GM12878 (cell line): ENCODE measurements around the gene UBQLN1. TPM values are rescaled to one million over a fixed set of nuclear protein-coding genes. Genes with fewer than 3 reads are reported as not detected.
A peak's percentile ranks its signal among the peaks of the same experiment; 100 is the strongest.

Source experiments
- ATAC-seq: fragments of 200-7000 bp; cut with Tn5 transposase; 3 replicates; pipeline ENCODE4 v1.9.1; 2020; ENCODE audit warnings: mild to moderate bottlenecking, moderate library complexity
- BruUV-seq: library from RNA; stranded (reverse); fragments of 400-500 nt; replicated peaks from 2 replicates; lab custom pipeline; 2021; lab: Mats Ljungman, UMichigan
- CTCF ChIA-PET: fragments of 300-600 bp; sonication (Branson Sonifier 250); formaldehyde crosslinking; extraction: SDS; loops from one replicate; lab custom pipeline; 2021; ENCODE audit warnings: inconsistent platforms; lab: Yijun Ruan, JAX
- POLR2A ChIA-PET: fragments of 350-600 bp; formaldehyde crosslinking; extraction: SDS; loops from one replicate; lab custom pipeline; 2021; ENCODE audit warnings: inconsistent platforms; lab: Charles Lee
- RAD21 ChIA-PET: fragments of 300-600 bp; sonication (Branson Sonifier 250); formaldehyde crosslinking; loops from one replicate; lab custom pipeline; 2023; ENCODE audit warnings: antibody characterized with exemption; ENCODE audit not compliant: unreplicated experiment; lab: Charles Lee
- SMC1A ChIA-PET: fragments of 300-600 bp; sonication (Branson Sonifier 250); formaldehyde crosslinking; loops from one replicate; lab custom pipeline; 2023; ENCODE audit not compliant: unreplicated experiment, uncharacterized antibody; lab: Charles Lee
- DNase-seq: peaks from one replicate; pipeline ENCODE4 v3.0.0-alpha.2; 2011; ENCODE audit warnings: low read depth, low spot score
- FAIRE-seq: peaks from 3 replicates; lab custom pipeline; 2011; peaks lifted over from hg19 to GRCh38; lab: Jason Lieb, UNC
- H2AFZ ChIP-seq: 2 replicates; pipeline ENCODE4 v1.6.0; 2011; ENCODE audit warnings: low read depth, low read length, control low read depth; ENCODE audit not compliant: control insufficient read depth
- H3K27ac ChIP-seq: 2 replicates; pipeline ENCODE4 v1.5.1; 2011; ENCODE audit warnings: control low read depth; ENCODE audit not compliant: control insufficient read depth, insufficient read depth
- H3K27me3 ChIP-seq, 2 experiments: replicated peaks in 1 of 2; 2 replicates each; pipeline versions ENCODE4 v1.6.0 to v1.6.1; 2011; ENCODE audit warnings: low read length in 1 of 2; ENCODE audit not compliant: control insufficient read depth in 2 of 2, insufficient read depth in 2 of 2
- H3K36me3 ChIP-seq, 2 experiments: 2 replicates each; pipeline ENCODE4 v1.5.1; 2011; ENCODE audit warnings: low read length in 1 of 2; ENCODE audit not compliant: control insufficient read depth in 2 of 2, insufficient read depth in 2 of 2
- H3K4me1 ChIP-seq: 2 replicates; pipeline ENCODE4 v1.6.1; 2011; ENCODE audit warnings: mild to moderate bottlenecking, low read length, moderate library complexity, mixed read lengths; ENCODE audit not compliant: control insufficient read depth, insufficient read depth
- H3K4me2 ChIP-seq: 2 replicates; pipeline ENCODE4 v1.6.0; 2011; ENCODE audit warnings: control low read depth; ENCODE audit not compliant: control insufficient read depth, insufficient read depth
- H3K4me3 ChIP-seq: fragments of 200-600 bp; sonication (generic); 2 replicates; pipeline ENCODE4 v1.5.1; 2016
- H3K79me2 ChIP-seq: 2 replicates; pipeline ENCODE4 v1.6.0; 2011; ENCODE audit warnings: low read length; ENCODE audit not compliant: control insufficient read depth, insufficient read depth
- H3K9ac ChIP-seq: 2 replicates; pipeline ENCODE4 v1.8.0; 2011; ENCODE audit warnings: low read length, control low read depth, mixed read lengths; ENCODE audit not compliant: control insufficient read depth, insufficient read depth
- H3K9me3 ChIP-seq: replicated peaks from 3 replicates; pipeline ENCODE4 v1.5.1; 2011; ENCODE audit warnings: mild to moderate bottlenecking, low read length; ENCODE audit not compliant: control insufficient read depth, insufficient read depth
- H4K20me1 ChIP-seq: 2 replicates; pipeline ENCODE4 v1.6.0; 2011; ENCODE audit not compliant: control insufficient read depth, insufficient read depth
- BACH1 ChIP-seq: fragments of 450-650 bp; IDR thresholded peaks from 2 replicates; pipeline ENCODE4 v1.6.1; 2017; ENCODE audit warnings: mild to moderate bottlenecking, borderline replicate concordance
- BHLHE40 ChIP-seq, 2 experiments: fragments of 450-650 bp in 1 of 2; IDR thresholded peaks; 2 replicates each; pipeline ENCODE4 v1.6.1; 2011 to 2017; ENCODE audit warnings: low read depth in 2 of 2, borderline replicate concordance in 1 of 2, improper control_type of control experiment in 1 of 2, low read length in 1 of 2, mild to moderate bottlenecking in 1 of 2
- CHD2 ChIP-seq: IDR thresholded peaks from 2 replicates; pipeline ENCODE4 v1.6.1; 2011; ENCODE audit warnings: low read depth, low read length, improper control_type of control experiment, borderline replicate concordance
- HCFC1 ChIP-seq: fragments of 150-350 bp; IDR thresholded peaks from 2 replicates; pipeline ENCODE4 v1.6.1; 2014; ENCODE audit warnings: low read length
- HDAC2 ChIP-seq: fragments of 200-600 bp; sonication (generic); IDR thresholded peaks from 2 replicates; pipeline ENCODE4 v1.6.1; 2017
- HDGF ChIP-seq: fragments of 450-650 bp; IDR thresholded peaks from 2 replicates; pipeline ENCODE4 v1.6.1; 2016; ENCODE audit warnings: antibody characterized with exemption
- IKZF1 ChIP-seq: fragments of 450-650 bp; conservative IDR thresholded peaks from 2 replicates; pipeline ENCODE4 v1.6.1; 2017; ENCODE audit warnings: antibody characterized with exemption, mild to moderate bottlenecking
- JUNB ChIP-seq: IDR thresholded peaks from 2 replicates; pipeline ENCODE4 v1.6.1; 2016; ENCODE audit warnings: antibody characterized with exemption, mild to moderate bottlenecking
- MXI1 ChIP-seq: fragments of 150-350 bp; IDR thresholded peaks from 2 replicates; pipeline ENCODE4 v1.6.1; 2011; ENCODE audit warnings: low read depth, mild to moderate bottlenecking, inconsistent platforms, low read length, improper control_type of control experiment
- MYC ChIP-seq: IDR thresholded peaks from 2 replicates; pipeline ENCODE4 v1.6.1; 2011; ENCODE audit warnings: mild to moderate bottlenecking, low read length, moderate library complexity, inconsistent platforms; ENCODE audit not compliant: insufficient read depth, insufficient replicate concordance, insufficient read length, severe bottlenecking
- RUNX3 ChIP-seq: IDR thresholded peaks from 2 replicates; pipeline ENCODE4 v1.6.1; 2012; ENCODE audit warnings: low read length, inconsistent platforms
- SMAD1 ChIP-seq: fragments of 450-650 bp; IDR thresholded peaks from 2 replicates; pipeline ENCODE4 v1.6.1; 2018; ENCODE audit warnings: mild to moderate bottlenecking, low read depth; ENCODE audit not compliant: partially characterized antibody
- SMARCA5 ChIP-seq: fragments of 450-650 bp; IDR thresholded peaks from 2 replicates; pipeline ENCODE4 v1.6.1; 2017; ENCODE audit warnings: mild to moderate bottlenecking
- SPI1 ChIP-seq: IDR thresholded peaks from 2 replicates; pipeline ENCODE4 v1.6.1; 2011; ENCODE audit warnings: low read depth, mild to moderate bottlenecking, low read length, moderate library complexity, borderline replicate concordance; ENCODE audit not compliant: insufficient read depth
- WGBS: methylation state at CpG from one replicate; pipeline ENCODE4 v1.1.6; 2016; ENCODE audit warnings: low lambda C conversion rate; ENCODE audit not compliant: insufficient replicate concordance, insufficient coverage; ENCODE audit errors: missing lambda C conversion rate; 5-methylcytosine and 5-hydroxymethylcytosine counted together
- in situ Hi-C: fragments of 300-500 bp; cut with MboI; formaldehyde crosslinking; loops from 9 replicates; pipeline ENCODE4 v1.14.3; 2018; ENCODE audit warnings: mixed read lengths
- intact Hi-C: fragments of 100-400 bp; cut with micrococcal nuclease; formaldehyde crosslinking; loops from one replicate; pipeline ENCODE4 v1.14.2; 2022; ENCODE audit not compliant: unreplicated experiment
- polyA plus RNA-seq, 11 experiments: library from polyadenylated mRNA; depleted of rRNA in 4 of 11; unstranded in 6 of 11; stranded (reverse) in 5 of 11; fragments of >200 nt; fragmentation: Nextera tagmentation in 4 of 11; fragmentation: Illumina TruSeq in 1 of 11; extraction: Ambion mirVana in 4 of 11; extraction: Trizol in 1 of 11; gene quantifications; 1 replicate in 1 of 11; 2 replicates in 10 of 11; pipeline versions ENCODE4 v1.2.1 to v1.2.3, GENCODE V29; 2011 to 2016; ENCODE audit warnings: inconsistent platforms in 2 of 11, missing spikeins in 2 of 11, low read depth in 1 of 11
- total RNA-seq, 4 experiments: library from RNA; depleted of rRNA in 3 of 4; stranded (reverse); fragments of >200 nt in 3 of 4; fragmentation: Illumina TruSeq in 1 of 4; extraction: Trizol in 1 of 4; gene quantifications; 2 replicates each; pipeline versions ENCODE4 v1.2.1 to v1.2.3, GENCODE V29; 2013 to 2021
- TF ChIP-seq, protein P1 (sequence below): fragments of 450-650 bp; IDR thresholded peaks from 2 replicates; pipeline ENCODE4 v1.6.1; 2016; ENCODE audit warnings: mild to moderate bottlenecking
- TF ChIP-seq, protein P2 (sequence below): fragments of 450-650 bp; IDR thresholded peaks from 2 replicates; pipeline ENCODE4 v1.6.1; 2016; ENCODE audit warnings: mild to moderate bottlenecking

Gene UBQLN1
- total and polyA plus RNA-seq, 10 of the 15 experiments (the other 5 are each of a cell fraction or from before 2014, with no cell fraction given), result 12.4 to 118 (median 66.1) TPM

DNA sequence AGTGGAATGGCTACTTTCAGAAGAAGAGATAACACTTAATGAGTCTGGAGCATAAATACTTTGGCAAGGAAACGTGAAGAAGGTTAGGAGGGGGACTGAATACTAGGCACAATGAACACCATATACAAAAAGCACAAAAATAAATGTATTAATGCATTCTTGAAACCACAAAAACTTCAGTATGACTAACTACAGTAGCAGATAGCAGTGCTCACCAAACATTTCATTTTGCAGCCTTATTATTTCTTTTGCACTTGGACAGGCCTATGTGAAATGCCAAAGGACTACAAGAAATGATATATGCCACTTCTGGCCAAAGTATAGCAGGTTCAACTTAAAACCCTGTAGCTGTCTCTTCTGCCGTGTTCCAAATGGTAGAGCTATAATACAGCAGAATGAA is 26.3 kb downstream of the UBQLN1 start:
- no peak for DNase-seq
- TF ChIP-seq RUNX3 (peak; percentile 65), BHLHE40 (IDR thresholded peaks at IDR 0.05; ENCODE audit: borderline replicate concordance in 1 of 2, low read depth in 2 of 2, low read length in 1 of 2) (no peak), CHD2 (no peak), MYC (no peak), SMAD1 (no peak), JUNB (peak; percentile 26; the same call in 1 of the 2 replicates)
- H3K4me3 ChIP-seq, result no peak overlapping the region
- no peak overlapping the region for H3K9ac ChIP-seq
- CTCF ChIA-PET, result no interaction called here
- peaks cover 48% of the 10 kb centered on the region for H3K79me2 ChIP-seq
- no peaks in the 10 kb centered on the region; the same call in 1 of the 2 replicates for H4K20me1 ChIP-seq
- H3K9me3 ChIP-seq, result no peaks in the 10 kb centered on the region
- RAD21 ChIA-PET, result no interaction called here
- POLR2A ChIA-PET, result no interaction called here
- no peak overlapping the region for H3K4me2 ChIP-seq
- peaks cover 9 to 39% of the 10 kb centered on the region in 2 experiments for H3K36me3 ChIP-seq
- H3K27ac ChIP-seq, result no peak overlapping the region
- no peak for FAIRE-seq
- H3K27me3 ChIP-seq, result no peaks in the 10 kb centered on the region
- intact Hi-C loops, result no loop called here
- ATAC-seq, result peak; percentile 50
- 64% methylated on average over 2 of the region's 2 CpGs for WGBS
- in situ Hi-C loops, result no loop called here
- H3K4me1 ChIP-seq, result no peaks in the 10 kb centered on the region
- H2AFZ ChIP-seq, result no peak overlapping the region
- no TSS peak for BruUV-seq
- SMC1A ChIA-PET, result interaction anchor here (0.8 to 1.6 kb wide), 3 partner anchors 10 to 23 kb away, joined by 3 to 7 read pairs (median 4); no protein-coding TSS in a partner anchor

DNA sequence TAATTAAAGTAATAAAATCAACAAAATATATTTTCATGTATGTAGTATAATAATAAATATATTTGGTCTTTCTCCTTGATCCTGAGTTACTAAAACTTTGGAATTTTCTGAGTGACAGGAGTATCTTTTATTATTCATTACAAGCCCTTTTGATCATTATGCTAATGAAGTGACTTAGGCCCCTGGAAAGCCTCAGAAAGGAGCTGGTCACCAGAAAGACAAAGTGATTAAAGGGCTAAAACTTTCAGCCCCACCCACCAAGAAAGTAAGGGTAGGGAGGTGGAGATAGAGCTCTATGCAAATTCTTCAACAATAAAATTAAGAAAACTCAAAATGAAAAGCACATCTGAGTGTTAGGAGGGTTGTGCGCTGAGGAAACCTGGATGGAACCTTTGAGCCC is 27.5 kb downstream of the UBQLN1 start:
- peaks cover 9 to 33% of the 10 kb centered on the region in 2 experiments for H3K36me3 ChIP-seq
- TF ChIP-seq SPI1 (no peak), MXI1 (no peak), HDGF (no peak), HCFC1 (no peak), IKZF1 (no peak), HDAC2 (no peak), SMARCA5 (no peak), BACH1 (no peak)
- TF ChIP-seq, protein P1, sequence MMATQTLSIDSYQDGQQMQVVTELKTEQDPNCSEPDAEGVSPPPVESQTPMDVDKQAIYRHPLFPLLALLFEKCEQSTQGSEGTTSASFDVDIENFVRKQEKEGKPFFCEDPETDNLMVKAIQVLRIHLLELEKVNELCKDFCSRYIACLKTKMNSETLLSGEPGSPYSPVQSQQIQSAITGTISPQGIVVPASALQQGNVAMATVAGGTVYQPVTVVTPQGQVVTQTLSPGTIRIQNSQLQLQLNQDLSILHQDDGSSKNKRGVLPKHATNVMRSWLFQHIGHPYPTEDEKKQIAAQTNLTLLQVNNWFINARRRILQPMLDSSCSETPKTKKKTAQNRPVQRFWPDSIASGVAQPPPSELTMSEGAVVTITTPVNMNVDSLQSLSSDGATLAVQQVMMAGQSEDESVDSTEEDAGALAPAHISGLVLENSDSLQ, result no peak
- TF ChIP-seq, protein P2, sequence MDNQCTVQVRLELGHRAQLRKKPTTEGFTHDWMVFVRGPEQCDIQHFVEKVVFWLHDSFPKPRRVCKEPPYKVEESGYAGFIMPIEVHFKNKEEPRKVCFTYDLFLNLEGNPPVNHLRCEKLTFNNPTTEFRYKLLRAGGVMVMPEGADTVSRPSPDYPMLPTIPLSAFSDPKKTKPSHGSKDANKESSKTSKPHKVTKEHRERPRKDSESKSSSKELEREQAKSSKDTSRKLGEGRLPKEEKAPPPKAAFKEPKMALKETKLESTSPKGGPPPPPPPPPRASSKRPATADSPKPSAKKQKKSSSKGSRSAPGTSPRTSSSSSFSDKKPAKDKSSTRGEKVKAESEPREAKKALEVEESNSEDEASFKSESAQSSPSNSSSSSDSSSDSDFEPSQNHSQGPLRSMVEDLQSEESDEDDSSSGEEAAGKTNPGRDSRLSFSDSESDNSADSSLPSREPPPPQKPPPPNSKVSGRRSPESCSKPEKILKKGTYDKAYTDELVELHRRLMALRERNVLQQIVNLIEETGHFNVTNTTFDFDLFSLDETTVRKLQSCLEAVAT, result no peak

More for the DNA sequence above, 27.5 kb downstream of the UBQLN1 start:
- Histone ChIP-seq H3K79me2 (peaks cover 36% of the 10 kb centered on the region), H3K9ac (no peak overlapping the region), H3K4me1 (no peaks in the 10 kb centered on the region), H3K27ac (no peak overlapping the region), H3K27me3 (no peaks in the 10 kb centered on the region), H3K4me3 (no peak overlapping the region), H3K9me3 (no peaks in the 10 kb centered on the region), H4K20me1 (no peaks in the 10 kb centered on the region), H2AFZ (no peak overlapping the region), H3K4me2 (no peak overlapping the region)
- in situ Hi-C loops, result no loop called here
- DNase-seq (no peak), ATAC-seq (no peak), FAIRE-seq (no peak)
- SMC1A ChIA-PET, result interaction anchor here (1.0 to 2.8 kb wide), 7 partner anchors 9 to 60 kb away, joined by 3 to 8 read pairs (median 4); no protein-coding TSS in a partner anchor
- intact Hi-C loops, result no loop called here
- POLR2A ChIA-PET, result interaction anchor here (0.6 to 1.2 kb wide), 2 partner anchors 14 to 21 kb away, joined by 3 read pairs; no protein-coding TSS in a partner anchor
- BruUV-seq, result no TSS peak
- RAD21 ChIA-PET, result interaction anchor here (1.6 kb wide), 1 partner anchor 28 kb away, joined by 4 read pairs; the partner anchor contains the start of gene UBQLN1
- WGBS, result 8% methylated on average over 1 of the region's 1 CpG
- CTCF ChIA-PET, result interaction anchor here (0.7 to 1.2 kb wide), 2 partner anchors 13 to 28 kb away, joined by 3 to 4 read pairs; partner anchors contain the start of gene UBQLN1
